Frontal cortex (tissue), 4 donors: Measurements from ENCODE around the gene GFRA1. TPM values are rescaled to one million over a fixed set of nuclear protein-coding genes. Genes with fewer than 3 reads are reported as not detected.

Source experiments
- DNase-seq, 2 donors: peaks; one replicate each; pipeline ENCODE4 v3.0.0; 2012; ENCODE audit warnings: low spot score in 2 of 2
- FAIRE-seq: peaks from 2 replicates; lab custom pipeline; 2012; peaks lifted over from hg19 to GRCh38; lab: Jason Lieb, UNC
- total RNA-seq: library from RNA; depleted of rRNA; stranded (reverse); fragments of >200 nt; gene quantifications from one replicate; pipeline ENCODE4 v1.2.3, GENCODE V29; 2014
- donor health status: control.
- donor health status: control.
- donor health status: control.

GFRA1 gene
- total RNA-seq, 1 donor from 2014 or later: 8.2 TPM

DNA sequence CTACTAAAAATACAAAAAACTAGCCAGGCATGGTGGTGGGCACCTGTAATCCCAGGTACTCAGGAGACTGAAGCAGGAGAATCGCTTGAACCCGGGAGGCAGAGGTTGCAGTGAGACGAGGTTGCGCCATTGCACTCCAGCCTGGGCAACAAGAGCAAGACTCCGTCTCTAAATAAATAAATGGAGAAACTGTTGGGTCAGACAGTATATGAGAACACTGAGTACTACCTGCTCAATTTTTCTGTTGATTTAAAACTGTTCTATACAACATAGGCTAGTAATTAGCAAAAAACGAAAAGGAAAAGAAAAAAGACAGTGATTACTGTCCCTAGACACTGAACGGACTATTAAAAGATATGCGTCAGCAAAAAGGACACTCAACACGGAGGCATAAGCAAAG, 26.7 kb downstream of the GFRA1 start:
- FAIRE-seq (no peak), DNase-seq (no peak)

DNA sequence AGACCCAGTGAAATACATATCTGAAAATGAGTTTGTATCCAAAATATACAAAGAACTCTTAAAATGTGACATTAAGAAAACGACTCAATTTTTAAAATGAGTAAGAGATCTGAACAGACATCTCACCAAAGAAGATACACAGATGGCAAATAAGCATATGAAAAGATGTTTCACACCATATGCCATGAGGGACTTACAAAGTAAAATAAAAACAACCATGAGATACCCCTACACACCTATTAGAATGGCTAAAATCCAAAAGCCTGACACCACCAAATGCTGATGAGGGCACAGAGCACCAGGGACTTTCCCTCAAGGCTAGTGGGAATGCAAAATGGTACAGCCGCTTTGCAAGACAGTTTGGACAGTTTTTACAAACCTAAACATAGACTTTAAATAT, 27.9 kb downstream of the GFRA1 start:
- DNase-seq: no peak
- no peak for FAIRE-seq

DNA sequence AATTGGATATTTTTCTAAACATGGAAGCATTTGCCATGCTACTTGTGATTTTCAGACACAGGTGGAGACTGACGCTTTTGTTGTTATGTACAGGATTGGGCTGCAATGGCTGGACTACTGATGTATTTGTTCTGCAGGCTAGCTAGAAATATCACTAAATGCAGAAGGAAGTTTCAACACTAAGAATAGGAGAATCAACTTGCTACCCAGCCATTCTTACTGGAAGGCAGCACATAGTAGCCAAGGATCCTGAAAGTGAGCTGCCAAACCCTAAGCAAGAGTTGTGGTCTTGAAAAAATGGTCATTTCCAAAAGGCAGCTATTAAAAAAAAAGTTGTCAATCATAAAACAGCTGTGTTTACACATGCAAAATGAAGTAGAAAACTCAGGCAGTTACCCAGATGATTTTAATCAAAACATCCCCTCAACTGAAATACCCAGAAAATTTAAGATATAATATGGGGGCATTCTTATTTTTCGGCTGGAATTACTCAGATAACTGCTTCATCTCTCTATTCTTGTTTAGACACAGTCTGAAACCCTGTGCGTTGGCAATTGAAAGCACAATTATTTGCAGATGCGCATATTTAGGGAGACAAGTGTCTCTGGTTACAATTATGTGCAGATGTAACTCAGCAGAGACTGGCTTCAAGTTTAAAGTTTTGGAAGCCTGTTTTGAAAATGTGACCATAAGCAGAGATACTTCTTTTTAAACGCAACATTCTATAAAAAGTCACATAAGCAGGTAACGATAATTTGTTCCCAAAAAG, 31.2 kb downstream of the GFRA1 start:
- DNase-seq (no peak), FAIRE-seq (no peak)

DNA sequence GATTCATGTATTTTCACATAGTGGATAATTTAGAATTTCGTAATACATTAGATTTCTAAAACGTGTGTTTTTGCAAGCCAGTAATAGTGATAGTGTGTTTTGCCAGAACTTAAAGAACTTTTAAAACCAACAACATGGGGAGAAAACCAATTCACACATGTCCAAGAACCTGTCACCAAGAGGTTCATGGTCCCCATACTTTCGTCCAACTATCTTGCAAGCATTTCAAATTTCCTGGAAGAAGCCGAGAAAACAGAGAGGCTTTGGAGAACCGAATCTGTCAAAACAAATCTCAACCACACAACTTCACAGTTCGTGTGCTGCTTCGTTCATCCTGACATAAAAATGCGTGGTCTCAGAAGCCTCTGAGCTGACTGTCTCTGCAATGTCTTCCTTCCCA, 31.9 kb downstream of the GFRA1 start:
- no peak for DNase-seq
- no peak for FAIRE-seq

DNA sequence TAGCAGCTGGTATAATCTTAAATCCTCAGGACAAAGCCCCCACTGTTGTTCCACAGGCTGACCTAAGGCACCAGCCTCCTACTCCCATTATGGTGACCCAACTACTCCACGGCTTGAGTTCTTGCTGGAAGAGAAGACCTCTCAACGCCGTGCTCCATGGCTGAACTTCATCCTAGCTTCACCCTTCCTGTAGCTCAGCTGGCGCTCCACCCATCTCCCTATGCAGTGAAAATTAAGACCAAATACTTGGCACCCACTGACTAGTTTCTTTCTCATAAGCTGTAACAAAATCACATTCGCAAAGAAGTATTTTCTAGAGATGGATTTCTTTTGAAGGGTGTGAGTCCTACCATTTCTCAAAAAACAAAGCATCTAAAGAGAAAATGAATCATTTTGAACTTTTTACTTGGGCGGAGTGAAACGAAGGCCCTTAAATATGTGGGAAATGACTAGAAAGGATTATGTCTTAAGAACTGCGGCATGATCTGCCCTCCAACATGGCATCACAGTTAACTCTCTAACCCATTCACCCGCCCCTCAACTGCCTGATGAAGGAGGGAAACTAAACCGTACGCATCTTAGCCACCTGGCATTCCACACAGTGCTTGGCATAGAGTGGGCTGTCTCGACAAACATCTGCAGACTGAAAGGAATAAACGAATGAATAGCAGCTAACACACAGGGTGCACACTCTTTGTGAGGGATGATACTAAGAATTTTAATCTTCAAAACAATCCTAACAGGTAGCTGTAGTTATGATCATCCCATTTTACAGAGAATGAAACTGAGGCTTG, 32.7 kb downstream of the GFRA1 start:
- DNase-seq (no peak), FAIRE-seq (no peak)

DNA sequence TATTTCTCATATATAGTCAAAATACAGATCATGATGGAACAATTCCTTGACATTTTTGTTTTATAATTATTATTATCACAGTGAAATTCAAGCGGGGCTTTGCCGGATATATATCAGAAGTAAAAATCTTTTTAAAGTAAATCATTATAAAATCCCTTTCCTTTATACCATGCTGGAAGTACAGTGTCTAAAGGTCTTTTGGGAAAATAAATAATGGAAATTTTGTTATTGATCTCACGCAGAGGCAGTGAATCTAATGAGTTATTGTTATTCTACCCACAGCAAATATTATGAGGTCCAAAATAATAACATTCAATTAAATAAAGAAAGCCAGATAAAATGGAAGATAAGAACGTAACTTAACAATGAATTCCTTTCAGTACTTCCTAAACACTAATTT, 33.8 kb downstream of the GFRA1 start:
- DNase-seq (no peak), FAIRE-seq (no peak)

DNA sequence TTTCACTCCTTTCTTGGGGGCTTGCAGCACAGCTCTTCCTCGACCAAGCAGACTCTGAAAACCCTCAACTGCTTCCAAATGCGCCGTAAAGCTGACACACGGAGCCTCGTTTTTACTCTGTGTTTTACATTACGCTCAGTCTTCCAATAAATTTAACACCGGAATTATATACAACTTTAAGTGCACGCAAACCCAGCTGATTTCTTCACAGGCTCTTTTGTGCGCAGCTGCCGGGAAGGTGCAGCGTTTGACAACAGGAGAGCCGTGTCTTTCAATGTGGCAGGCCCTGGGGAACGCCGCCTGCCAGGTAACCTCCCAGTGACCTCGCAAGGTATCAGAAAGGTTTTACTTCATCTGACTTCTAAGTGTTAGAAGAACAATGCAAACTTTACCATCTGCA, 35.0 kb downstream of the GFRA1 start:
- DNase-seq (no peak), FAIRE-seq (no peak)

DNA sequence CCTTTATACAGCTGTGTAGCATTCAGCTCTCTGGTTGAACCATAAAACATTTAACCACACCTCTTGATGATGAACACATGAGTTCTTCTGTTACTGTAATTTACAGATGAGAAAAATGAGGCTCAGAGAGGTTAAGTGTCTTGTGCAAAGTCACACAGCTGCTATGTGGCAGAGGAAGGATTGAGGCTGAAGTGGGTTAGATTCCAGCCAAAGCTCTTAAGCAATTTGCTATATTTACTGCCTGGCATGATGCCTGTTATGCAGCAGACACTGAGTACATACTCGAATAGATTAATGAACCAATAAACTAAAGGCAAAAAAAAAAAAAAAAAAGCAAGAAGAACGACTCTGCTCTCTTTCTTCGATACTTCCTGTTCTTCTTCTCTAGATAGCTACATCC, 35.7 kb downstream of the GFRA1 start:
- FAIRE-seq: no peak
- DNase-seq: no peak

DNA sequence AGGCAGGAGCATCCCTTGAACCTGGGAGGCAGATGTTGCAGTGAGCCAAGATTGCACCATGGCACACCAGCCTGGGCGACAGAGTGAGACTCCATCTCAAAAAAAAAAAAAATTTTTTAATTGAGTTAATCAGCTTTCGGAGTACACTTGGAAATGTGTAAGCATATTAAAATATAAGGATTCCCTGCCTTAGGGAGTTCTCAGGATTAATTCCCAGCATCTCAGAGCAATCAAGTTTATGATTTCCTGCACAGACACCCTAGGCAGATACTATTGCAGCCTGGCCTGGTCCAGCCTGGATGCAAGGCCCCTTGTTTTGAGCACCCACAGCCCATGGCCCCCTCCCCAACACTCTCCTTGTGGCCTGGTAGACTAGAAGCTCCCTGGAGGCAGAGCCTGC, 39.8 kb downstream of the GFRA1 start:
- DNase-seq: no peak
- FAIRE-seq: no peak

DNA sequence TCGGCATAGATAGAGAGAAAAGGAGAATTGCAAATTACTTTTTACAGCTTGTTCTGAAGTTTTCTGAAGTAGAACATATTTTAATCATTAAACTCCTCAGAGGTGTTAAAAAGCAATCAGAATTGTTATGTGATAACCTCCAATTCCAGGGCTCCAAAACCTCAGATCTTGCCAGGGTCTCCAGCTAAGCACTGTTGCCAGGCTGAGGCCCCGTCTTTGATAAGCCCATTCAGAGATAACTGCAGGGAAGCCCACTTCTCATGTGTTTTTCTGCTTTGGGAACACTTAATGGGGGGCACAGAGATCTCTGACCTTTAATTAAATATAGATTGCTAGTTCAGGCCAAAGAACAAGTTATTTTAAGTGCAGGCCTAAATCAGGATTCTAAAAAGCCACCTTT, 40.4 kb downstream of the GFRA1 start:
- DNase-seq (no peak), FAIRE-seq (no peak)

DNA sequence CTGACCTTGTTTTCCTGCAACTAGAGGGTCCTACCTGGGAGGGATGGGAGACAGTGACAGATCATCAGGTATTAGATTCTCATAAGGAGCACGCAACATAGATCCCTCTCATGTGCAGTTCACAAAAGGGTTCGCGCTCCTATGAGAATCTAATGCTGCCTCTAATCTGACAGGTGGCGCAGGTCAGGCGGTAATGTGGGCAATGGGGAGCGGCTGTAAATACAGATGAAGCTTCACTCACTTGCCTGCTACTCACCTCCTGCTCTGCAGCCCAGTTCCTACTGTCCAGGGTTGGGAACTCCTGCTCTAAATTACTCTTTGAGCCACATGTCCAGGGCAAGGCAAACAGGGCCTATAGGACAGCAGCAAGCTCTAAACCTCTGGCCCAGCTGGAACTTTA, 46.2 kb downstream of the GFRA1 start:
- no peak for FAIRE-seq
- DNase-seq: no peak

DNA sequence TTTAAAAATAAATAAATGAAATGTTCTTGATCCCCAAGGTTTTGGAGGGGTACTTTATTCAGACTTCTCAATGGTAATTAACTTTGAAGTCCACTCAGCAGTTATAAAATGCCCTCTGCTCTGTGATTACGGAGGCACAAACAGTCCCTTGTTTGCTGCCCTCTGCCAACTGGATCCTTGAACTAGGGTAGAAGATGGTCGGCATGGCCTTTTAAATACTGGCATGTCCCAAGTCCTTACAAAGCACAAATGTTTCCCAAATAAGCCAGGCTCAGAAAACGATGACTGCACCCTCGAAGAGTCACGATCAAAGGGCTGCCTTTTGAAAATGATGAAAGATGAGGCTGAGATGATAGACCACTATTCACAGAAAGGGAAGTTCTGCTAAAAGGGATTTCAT, 47.0 kb downstream of the GFRA1 start:
- DNase-seq: no peak
- FAIRE-seq: no peak

DNA sequence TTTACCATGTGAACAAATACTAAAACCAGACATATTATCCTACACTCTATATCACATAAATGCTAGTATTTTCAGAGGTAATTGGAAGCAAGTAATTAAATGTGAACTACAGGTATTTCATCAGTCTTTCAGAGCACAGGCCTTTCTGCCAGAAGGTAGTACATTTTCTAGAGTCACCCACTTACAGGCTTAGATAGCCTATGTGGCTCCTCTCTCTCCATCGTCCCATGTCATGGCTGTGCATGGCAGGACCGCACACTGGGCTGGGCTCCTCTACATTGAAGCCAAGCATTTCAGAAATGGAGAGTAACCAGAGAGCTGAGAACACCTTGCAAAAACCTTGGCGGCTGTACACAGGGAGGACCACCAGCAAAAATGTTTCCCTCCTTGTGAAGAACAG, 49.7 kb downstream of the GFRA1 start:
- FAIRE-seq (no peak), DNase-seq (no peak)

DNA sequence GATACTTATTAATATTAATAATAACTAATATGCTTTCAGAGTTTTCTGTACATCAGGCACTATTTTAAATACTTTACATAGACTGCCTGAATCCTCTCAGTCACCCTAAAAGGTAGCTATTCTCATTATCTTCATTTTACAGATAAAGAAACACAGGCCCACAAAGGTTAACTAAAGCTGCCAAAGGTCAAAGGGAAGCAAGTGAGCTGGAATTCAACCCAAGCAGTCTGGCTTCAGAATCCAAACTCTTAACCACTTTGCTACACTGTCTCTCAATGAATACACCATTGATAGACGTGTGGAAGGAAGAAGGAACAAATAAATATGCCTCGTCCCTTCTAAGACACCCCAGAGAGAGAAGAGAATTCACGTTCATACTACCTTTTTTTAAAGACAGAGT, 52.0 kb downstream of the GFRA1 start:
- FAIRE-seq (no peak), DNase-seq (no peak)

DNA sequence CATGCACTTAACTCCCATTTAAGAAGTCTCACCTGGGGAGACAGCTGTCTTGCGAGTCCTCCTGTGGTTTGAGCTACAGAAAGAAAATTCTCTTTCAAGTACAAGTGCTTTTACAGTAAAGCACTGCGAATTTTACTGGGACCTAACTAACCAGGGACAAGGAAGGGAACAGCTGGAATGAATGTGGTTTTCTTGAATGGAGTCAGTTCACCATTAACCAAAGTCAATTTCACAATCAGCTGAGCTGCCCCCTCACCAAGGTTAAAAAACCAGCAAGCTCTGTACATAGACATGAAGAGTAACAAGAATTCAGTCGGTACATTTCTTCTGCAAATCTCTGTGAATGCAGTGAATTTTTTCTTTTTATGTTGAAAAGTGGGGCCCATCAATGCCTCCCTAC, 56.3 kb downstream of the GFRA1 start:
- FAIRE-seq (no peak), DNase-seq (no peak)

DNA sequence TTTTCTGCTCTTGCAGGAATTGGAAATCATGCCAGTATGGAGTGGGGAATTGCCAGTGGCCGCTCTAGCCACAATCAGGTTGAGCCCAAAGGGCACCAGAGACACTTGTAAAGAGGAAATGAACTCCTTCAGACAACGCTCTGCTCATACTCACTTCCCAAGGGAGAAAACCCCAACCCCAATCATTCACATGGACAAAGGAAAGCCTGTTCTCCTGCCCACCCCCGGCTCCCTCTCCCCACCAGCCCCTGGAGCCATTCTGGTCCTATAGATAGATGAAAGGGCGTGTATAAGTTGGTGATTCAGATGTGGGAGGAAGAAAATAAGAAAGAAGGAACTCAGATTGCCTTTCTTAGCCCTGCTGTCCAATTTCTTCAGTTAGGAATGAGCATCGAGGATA, 57.4 kb downstream of the GFRA1 start:
- FAIRE-seq: no peak

DNA sequence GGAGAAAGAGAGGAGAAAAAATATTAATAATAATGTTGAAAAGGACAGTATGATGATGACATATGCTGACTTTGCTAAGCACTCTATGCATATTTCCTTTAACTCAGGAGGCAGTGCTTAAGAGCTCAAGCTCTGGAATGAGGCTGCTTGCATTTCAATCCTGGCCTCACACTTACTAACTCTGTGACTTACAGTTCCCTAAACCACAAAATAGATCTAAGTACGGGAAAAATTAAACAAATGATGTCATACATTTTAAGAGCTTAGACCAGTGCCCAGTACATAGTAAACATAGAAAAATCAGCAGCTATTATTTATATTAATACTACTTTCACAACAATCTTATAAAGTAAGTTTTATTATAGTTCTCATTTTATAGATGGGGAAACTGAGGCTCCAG, 61.3 kb downstream of the GFRA1 start:
- DNase-seq: no peak
- FAIRE-seq: no peak

More for the DNA sequence above, 57.4 kb downstream of the GFRA1 start:
- DNase-seq: no peak

DNA sequence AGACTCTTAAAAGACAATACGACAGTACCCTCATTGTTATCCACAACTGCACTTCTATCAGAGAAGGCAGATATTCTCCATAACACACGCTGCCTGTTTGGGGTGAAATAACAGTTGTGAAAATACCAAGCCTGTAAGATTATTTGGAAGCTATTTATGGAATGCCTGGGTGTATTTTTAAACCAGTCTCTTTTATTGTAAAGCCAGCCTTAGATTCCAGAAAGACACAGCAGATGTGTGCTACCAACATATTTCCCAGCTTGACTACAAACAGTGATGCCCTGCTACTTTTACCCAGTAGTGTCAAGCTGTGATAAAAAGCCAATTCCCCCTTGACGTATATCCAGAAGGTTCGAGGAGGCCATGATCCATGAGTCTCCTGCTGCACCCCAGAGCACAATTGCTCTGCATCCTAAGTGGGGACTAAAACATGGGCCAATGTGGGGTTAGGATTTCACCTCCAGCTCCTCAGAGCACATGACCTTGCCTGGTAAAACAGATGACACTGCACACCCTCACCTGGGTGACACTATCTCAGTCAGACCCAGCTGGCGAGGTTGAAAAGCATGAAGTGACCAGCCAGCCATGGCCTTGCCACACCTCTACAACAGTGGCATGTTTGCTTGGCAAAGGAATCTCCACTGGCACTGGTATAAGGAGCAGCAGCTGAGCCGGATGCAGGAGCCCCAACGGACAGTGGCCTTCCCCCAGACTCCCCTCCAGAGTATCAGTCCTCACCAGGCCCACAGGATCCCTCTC, 62.2 kb downstream of the GFRA1 start:
- DNase-seq (no peak), FAIRE-seq (no peak)

DNA sequence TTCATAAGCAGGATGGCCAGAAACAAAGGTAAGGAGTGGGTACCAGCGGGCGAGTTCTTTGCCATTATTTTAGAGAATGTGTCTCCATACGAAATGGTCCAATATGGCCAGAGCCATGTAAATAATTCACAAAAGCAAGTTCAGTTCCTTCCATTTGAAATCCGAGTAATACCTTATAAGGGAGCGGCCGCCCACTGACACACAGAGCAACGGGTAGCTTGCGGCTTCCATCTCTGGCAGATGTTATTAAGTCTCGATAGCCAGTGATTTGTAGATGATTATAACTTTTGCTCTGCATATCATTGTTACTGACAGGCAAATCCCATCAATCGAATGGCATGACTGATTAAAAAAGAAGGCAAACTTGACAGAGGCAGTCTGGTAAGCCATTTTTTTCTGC, 63.2 kb downstream of the GFRA1 start:
- no peak for FAIRE-seq
- no peak for DNase-seq

DNA sequence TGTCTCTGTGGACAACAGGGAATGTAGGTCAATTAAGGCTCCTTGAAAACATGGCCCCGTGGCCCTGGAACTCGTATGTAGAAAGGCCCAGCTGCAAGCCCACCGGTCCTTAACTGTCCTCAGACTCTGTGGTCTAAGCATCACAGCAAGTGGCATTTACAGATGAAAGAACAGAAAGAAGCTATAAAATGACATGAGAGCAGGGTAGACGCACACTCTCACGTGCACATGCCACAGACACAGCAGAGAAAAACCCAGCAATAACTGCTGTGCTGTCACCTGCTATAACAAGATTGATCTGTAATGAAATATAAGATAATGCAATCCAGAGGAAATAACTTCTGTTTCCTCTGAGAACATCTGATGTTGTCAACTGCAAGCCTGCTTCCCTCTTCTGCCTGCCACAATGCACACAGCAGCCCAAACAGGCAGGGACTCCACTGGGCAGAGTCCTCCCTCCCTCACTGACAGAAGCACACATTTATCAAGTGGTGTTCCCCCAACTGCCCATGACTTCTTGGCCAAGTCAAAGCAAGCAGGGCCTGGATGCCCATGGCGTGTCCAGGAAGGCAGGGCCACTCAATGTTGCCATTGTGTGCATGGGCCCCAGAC, 63.9 kb downstream of the GFRA1 start:
- no peak for FAIRE-seq
- no peak for DNase-seq
